H9 (cell line): ENCODE measurements around the gene TMTC2. TPM values are rescaled to one million over a fixed set of nuclear protein-coding genes. Genes with fewer than 3 reads are reported as not detected.

Experiments used
- DNase-seq: peaks from one replicate; pipeline ENCODE4 v3.0.0-alpha.2; 2017
- H2AFZ ChIP-seq: one replicate; pipeline ENCODE4 v1.6.1; 2013; ENCODE audit warnings: mild to moderate bottlenecking, low read length, control low read depth, moderate library complexity
- H2AK5ac ChIP-seq: 2 replicates; pipeline ENCODE4 v1.6.1; 2013; ENCODE audit warnings: low read length, control low read depth, mixed read lengths; ENCODE audit not compliant: insufficient read length
- H2BK120ac ChIP-seq: one replicate; pipeline ENCODE4 v1.6.1; 2013; ENCODE audit warnings: low read depth, mild to moderate bottlenecking, low read length, control low read depth, inconsistent platforms; ENCODE audit not compliant: poor library complexity, severe bottlenecking
- H2BK12ac ChIP-seq: 2 replicates; pipeline ENCODE4 v1.6.1; 2013; ENCODE audit warnings: low read length, control low read depth, mixed read lengths, low read depth; ENCODE audit not compliant: insufficient read length
- H2BK15ac ChIP-seq: 2 replicates; pipeline ENCODE4 v1.6.1; 2013; ENCODE audit warnings: low read depth, low read length, control low read depth
- H2BK20ac ChIP-seq: one replicate; pipeline ENCODE4 v1.6.1; 2013; ENCODE audit warnings: low read depth, mild to moderate bottlenecking, low read length, control low read depth, inconsistent platforms; ENCODE audit not compliant: poor library complexity, severe bottlenecking
- H2BK5ac ChIP-seq: 2 replicates; pipeline ENCODE4 v1.6.1; 2013; ENCODE audit warnings: low read length, control low read depth, mixed read lengths; ENCODE audit not compliant: insufficient read length
- H3K14ac ChIP-seq: 2 replicates; pipeline ENCODE4 v1.6.1; 2013; ENCODE audit warnings: low read length, control low read depth; ENCODE audit not compliant: insufficient read depth
- H3K18ac ChIP-seq: 2 replicates; pipeline ENCODE4 v1.6.1; 2013; ENCODE audit warnings: low read depth, mild to moderate bottlenecking, mixed read lengths, low read length, control low read depth; ENCODE audit not compliant: insufficient read length
- H3K23ac ChIP-seq: 2 replicates; pipeline ENCODE4 v1.6.1; 2013; ENCODE audit warnings: low read length, control low read depth, mixed read lengths, low read depth; ENCODE audit not compliant: insufficient read length
- H3K23me2 ChIP-seq: 2 replicates; pipeline ENCODE4 v1.6.1; 2013; ENCODE audit warnings: low read depth, mild to moderate bottlenecking, mixed read lengths, low read length, control low read depth; ENCODE audit not compliant: insufficient read length, poor library complexity, severe bottlenecking
- H3K27ac ChIP-seq: 2 replicates; pipeline ENCODE4 v1.5.1; 2013; ENCODE audit warnings: low read length, control low read depth, mixed read lengths, low read depth; ENCODE audit not compliant: insufficient read length
- H3K27me3 ChIP-seq: 2 replicates; pipeline ENCODE4 v1.6.1; 2013; ENCODE audit warnings: low read length, control low read depth, inconsistent platforms; ENCODE audit not compliant: insufficient read depth
- H3K4ac ChIP-seq: 2 replicates; pipeline ENCODE4 v1.6.1; 2013; ENCODE audit warnings: low read depth, mild to moderate bottlenecking, control low read depth, inconsistent platforms, low read length, moderate library complexity
- H3K4me1 ChIP-seq: 2 replicates; pipeline ENCODE4 v1.6.1; 2013; ENCODE audit warnings: low read length, control low read depth, inconsistent platforms; ENCODE audit not compliant: insufficient read depth
- H3K4me2 ChIP-seq: 2 replicates; pipeline ENCODE4 v1.6.1; 2013; ENCODE audit warnings: low read length, control low read depth, mixed read lengths; ENCODE audit not compliant: insufficient read length, insufficient read depth
- H3K56ac ChIP-seq: 2 replicates; pipeline ENCODE4 v1.6.1; 2013; ENCODE audit warnings: low read depth, mild to moderate bottlenecking, mixed read lengths, low read length, control low read depth; ENCODE audit not compliant: insufficient read length
- H3K79me1 ChIP-seq: 2 replicates; pipeline ENCODE4 v1.6.1; 2013; ENCODE audit warnings: low read depth, mild to moderate bottlenecking, moderate library complexity, low read length, control low read depth, inconsistent platforms; ENCODE audit not compliant: insufficient read depth, poor library complexity, severe bottlenecking
- H3K79me2 ChIP-seq: 2 replicates; pipeline ENCODE4 v1.6.1; 2013; ENCODE audit warnings: low read length, control low read depth, inconsistent platforms; ENCODE audit not compliant: insufficient read depth
- H3K9ac ChIP-seq: 2 replicates; pipeline ENCODE4 v1.6.1; 2013; ENCODE audit warnings: low read length, control low read depth, mixed read lengths; ENCODE audit not compliant: insufficient read length; ENCODE audit errors: extremely low read depth
- H3K9me3 ChIP-seq: one replicate; pipeline ENCODE4 v1.6.1; 2013; ENCODE audit warnings: low read depth, low read length, inconsistent platforms; ENCODE audit not compliant: control insufficient read depth
- H3T11ph ChIP-seq: one replicate; pipeline ENCODE4 v1.6.1; 2013; ENCODE audit warnings: mild to moderate bottlenecking, low read length, control low read depth, inconsistent platforms
- H4K20me1 ChIP-seq: one replicate; pipeline ENCODE4 v1.6.1; 2013; ENCODE audit not compliant: control insufficient read depth, insufficient read length, insufficient read depth
- H4K5ac ChIP-seq: 2 replicates; pipeline ENCODE4 v1.6.1; 2013; ENCODE audit warnings: low read depth, mild to moderate bottlenecking, mixed read lengths, low read length, control low read depth; ENCODE audit not compliant: insufficient read length
- H4K8ac ChIP-seq: replicated peaks from 2 replicates; pipeline ENCODE4 v1.6.1; 2013; ENCODE audit warnings: low read length, control low read depth, mixed read lengths, low read depth; ENCODE audit not compliant: insufficient read length
- H4K91ac ChIP-seq: 2 replicates; pipeline ENCODE4 v1.6.1; 2013; ENCODE audit warnings: low read depth, mild to moderate bottlenecking, moderate library complexity, mixed read lengths, low read length, control low read depth; ENCODE audit not compliant: insufficient read length
- H3K27ac Mint-ChIP-seq, 3 experiments: 2 replicates in 2 of 3; 3 replicates in 1 of 3; pipeline ENCODE4 v1.8.0; 2020 to 2021; ENCODE audit warnings: mixed read lengths in 3 of 3, mild to moderate bottlenecking in 1 of 3, moderate library complexity in 1 of 3
- H3K27me3 Mint-ChIP-seq: 2 replicates; pipeline ENCODE4 v1.8.0; 2021; ENCODE audit warnings: low read depth, mild to moderate bottlenecking, moderate library complexity, mixed read lengths
- H3K36me3 Mint-ChIP-seq, 3 experiments: 2 replicates in 2 of 3; 3 replicates in 1 of 3; pipeline ENCODE4 v1.8.0; 2020 to 2021; ENCODE audit warnings: low read depth in 3 of 3, mixed read lengths in 3 of 3; ENCODE audit not compliant: insufficient read depth in 1 of 3
- H3K4me1 Mint-ChIP-seq, 2 experiments: 2 replicates each; pipeline ENCODE4 v1.8.0; 2020; ENCODE audit warnings: mixed read lengths in 2 of 2
- H3K4me3 Mint-ChIP-seq, 2 experiments: 2 replicates in 1 of 2; 3 replicates in 1 of 2; pipeline ENCODE4 v1.8.0; 2020 to 2021; ENCODE audit warnings: mild to moderate bottlenecking in 2 of 2, mixed read lengths in 2 of 2, moderate library complexity in 1 of 2
- H3K9me3 Mint-ChIP-seq, 2 experiments: 2 replicates in 1 of 2; 3 replicates in 1 of 2; pipeline ENCODE4 v1.8.0; 2020; ENCODE audit warnings: mild to moderate bottlenecking in 2 of 2, mixed read lengths in 2 of 2, moderate library complexity in 1 of 2
- CTCF ChIP-seq: fragments of 200-600 bp; sonication (generic); conservative IDR thresholded peaks from 3 replicates; pipeline ENCODE4 v1.8.0; 2021; ENCODE audit warnings: antibody characterized with exemption, mild to moderate bottlenecking
- WGBS: extraction: QIAGEN DNeasy Blood & Tissue Kit; methylation state at CpG from one replicate; pipeline ENCODE4 v1.1.7; 2013; ENCODE audit warnings: missing lambda C conversion rate, low lambda C conversion rate, mixed read lengths; ENCODE audit not compliant: insufficient read length; ENCODE audit errors: extremely low coverage; 5-methylcytosine and 5-hydroxymethylcytosine counted together
- total RNA-seq: library from RNA; stranded (reverse); gene quantifications from 2 replicates; pipeline ENCODE4 v1.2.1, GENCODE V29; 2021

The TMTC2 gene
- total RNA-seq, 1 experiment from 2014 or later: 3.1 TPM

- Histone ChIP-seq H3K18ac (no peak overlapping the region), H2BK12ac (no peak overlapping the region), H3K9ac (no peak overlapping the region), H3K79me1 (no peaks in the 10 kb centered on the region), H2BK120ac (no peak overlapping the region), H3K9me3 (no peaks in the 10 kb centered on the region), H2AK5ac (no peak overlapping the region), H3K27me3 (no peaks in the 10 kb centered on the region), H4K5ac (no peak overlapping the region), H2BK20ac (no peak overlapping the region), H3K27ac (no peak overlapping the region), H2BK15ac (no peak overlapping the region), H3K23me2 (no peaks in the 10 kb centered on the region), H3K23ac (no peak overlapping the region), H2AFZ (no peak overlapping the region), H3K4me1 (no peaks in the 10 kb centered on the region), H4K20me1 (no peaks in the 10 kb centered on the region), H4K8ac (no peak overlapping the region), H3K4me2 (no peak overlapping the region), H2BK5ac (no peak overlapping the region), H3K56ac (no peak overlapping the region), H3K14ac (no peak overlapping the region), H3K79me2 (no peaks in the 10 kb centered on the region), H3T11ph (no peak overlapping the region), H3K4ac (no peak overlapping the region), H4K91ac (no peak overlapping the region)
- no peaks in the 10 kb centered on the region for H3K36me3 Mint-ChIP-seq
- no peaks in the 10 kb centered on the region for H3K27me3 Mint-ChIP-seq
- no peaks in the 10 kb centered on the region for H3K4me1 Mint-ChIP-seq
- no peak overlapping the region for H3K4me3 Mint-ChIP-seq
- no CpG with 5 or more reads among the region's 1 CpG for WGBS
- H3K9me3 Mint-ChIP-seq: peaks cover 0 to 3% of the 10 kb centered on the region in 2 experiments; a peak in 1 of 5 replicates
- DNase-seq: no peak
- H3K27ac Mint-ChIP-seq: no peak overlapping the region
- no peak for TF ChIP-seq CTCF
These were observed 48.4 kb upstream of the TMTC2 start for GRCh38 chr12:82638324-82638723.
